Measurements from ENCODE around the gene TAF8. TPM values are rescaled to one million over a fixed set of nuclear protein-coding genes. Genes with fewer than 3 reads are reported as not detected.
"Not testable (repeated sequence)": the region's sequence is repeated elsewhere in the genome, so short reads cannot be mapped to it uniquely, and the experiment has no call there.

Gene TAF8
- total and polyA plus RNA-seq, 2 donors = 13.4 to 18.1 TPM

DNA sequence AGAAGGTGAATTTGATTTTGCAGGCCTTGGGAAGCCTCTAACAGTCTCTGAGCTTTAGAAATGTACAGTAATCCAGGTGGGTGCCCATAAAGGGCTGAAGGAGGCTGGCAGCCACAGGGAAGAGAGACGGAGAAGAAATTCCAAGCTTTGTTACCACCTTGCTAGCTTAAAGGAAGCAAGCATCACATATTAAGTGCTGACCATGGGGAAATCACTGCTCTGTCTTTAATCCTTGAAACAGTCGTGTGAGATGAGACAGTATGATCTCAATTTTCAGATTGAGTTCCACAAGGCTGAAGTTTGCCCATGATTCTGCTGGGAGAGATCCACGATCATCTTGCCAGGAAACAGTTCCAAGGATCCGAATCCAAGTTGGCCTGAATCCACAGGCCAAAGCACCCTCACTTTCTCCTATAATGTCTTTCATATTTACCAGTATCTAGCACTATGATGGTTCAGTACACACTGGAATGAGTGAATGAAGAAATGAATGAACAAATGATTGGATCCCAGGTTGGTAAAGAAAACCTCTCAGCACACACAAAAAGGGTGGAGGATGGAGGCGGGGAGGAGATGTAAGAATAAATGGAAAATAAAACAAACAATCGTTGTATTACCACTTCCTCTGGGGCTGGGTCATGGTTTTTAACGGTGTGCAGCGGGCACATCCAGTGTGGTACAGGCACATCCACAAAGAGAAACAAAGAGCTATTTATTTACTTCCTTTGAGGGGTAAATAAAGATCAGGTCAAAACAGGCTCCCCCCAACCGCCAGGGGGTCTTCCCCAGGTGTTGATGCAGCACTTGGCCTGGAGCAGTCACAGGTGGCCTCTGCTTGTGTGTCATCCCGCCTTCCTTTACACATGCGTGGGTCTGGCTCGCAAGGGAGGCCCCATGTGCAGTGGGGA, 28.2 kb upstream of the TAF8 start:
- H3K36me3 ChIP-seq (ENCODE audit: insufficient read depth) = no peaks in the 10 kb centered on the region
- 52% methylated on average over 12 of the region's 12 CpGs for WGBS
- H3K4me3 ChIP-seq (ENCODE audit: low read depth, low read length) = no peak overlapping the region
- no peaks in the 10 kb centered on the region for H3K4me1 ChIP-seq (ENCODE audit: insufficient read depth)
- no peak overlapping the region for H3K27ac ChIP-seq (ENCODE audit: low read depth)
- DNase-seq (ENCODE audit: extremely low spot score) = no peak

DNA sequence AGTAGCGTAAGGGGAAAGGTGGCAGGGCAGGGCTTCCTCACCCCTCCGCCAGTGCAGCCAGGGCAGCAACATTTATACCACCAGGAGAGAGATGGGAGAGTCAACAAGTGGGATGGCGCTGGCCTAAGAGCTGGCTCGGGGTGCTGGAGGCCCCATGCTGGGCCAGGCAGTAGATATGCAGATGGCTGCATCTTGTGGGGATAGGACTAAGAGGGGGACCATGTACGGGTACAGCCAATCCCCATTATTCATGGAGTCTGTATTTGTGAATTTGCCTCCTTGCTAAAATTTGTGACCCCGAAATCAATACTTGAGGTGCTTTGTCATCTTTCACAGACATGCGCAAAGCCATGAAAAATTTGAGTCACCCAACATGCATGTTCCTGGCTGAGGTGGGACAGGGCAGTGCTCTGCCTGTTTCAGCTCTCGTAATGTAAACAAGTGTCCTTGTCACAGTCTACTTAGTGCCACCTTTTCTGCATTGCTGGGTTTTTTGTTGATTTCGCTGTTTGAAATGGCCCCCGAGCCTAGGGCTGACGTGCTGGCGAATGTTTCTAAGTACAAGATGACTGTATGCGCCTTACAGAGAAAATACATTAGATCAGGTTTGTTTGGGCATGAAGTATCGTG, 27.5 kb upstream of the TAF8 start:
- H3K27ac ChIP-seq (ENCODE audit: low read depth) = no peak overlapping the region
- 88% methylated on average over 14 of the region's 14 CpGs for WGBS

DNA sequence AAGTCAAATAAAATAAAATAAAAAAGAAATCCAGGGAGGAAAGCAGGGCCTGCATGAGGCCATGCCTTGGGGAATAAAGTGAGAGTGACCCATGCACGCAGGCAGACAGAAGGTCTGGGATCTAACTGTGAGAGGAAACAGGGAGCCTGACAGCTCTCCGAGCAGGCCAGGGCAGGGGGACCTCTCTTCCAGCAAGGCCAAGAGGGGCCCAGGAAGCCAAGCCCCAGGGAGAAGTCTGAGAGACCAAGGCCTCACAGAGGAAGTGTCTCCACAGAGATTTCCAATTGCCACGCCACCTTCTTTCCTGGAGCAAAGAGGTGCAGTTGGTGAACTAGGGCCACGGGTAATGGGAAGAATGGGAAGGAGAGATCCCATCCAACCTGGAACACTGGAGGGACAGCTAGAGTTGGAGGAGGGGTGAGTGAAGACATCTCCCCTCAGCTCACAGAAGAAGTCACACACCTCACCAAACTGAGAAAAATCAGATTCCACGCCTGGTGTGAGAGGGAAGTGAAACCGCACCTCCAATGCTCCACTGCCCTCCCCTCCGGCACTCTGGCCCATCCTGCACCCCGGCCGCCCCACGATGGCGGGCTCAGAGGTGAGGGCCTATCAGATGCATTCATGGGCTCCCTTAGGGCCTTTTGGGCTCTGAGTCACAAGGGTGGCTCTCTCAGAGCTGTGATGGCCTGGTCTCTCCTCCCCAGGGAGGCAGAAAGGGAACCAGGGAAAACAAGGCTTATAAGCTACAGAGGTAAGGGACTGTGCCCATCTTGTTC, 25.1 kb upstream of the TAF8 start:
- no peak overlapping the region for H3K27ac ChIP-seq (ENCODE audit: low read depth)
- H3K4me3 ChIP-seq (ENCODE audit: low read depth, low read length) = no peak overlapping the region
- no peaks in the 10 kb centered on the region for H3K36me3 ChIP-seq (ENCODE audit: insufficient read depth)
- DNase-seq (ENCODE audit: extremely low spot score) = no peak
- 87% methylated on average over 11 of the region's 11 CpGs for WGBS
- no peaks in the 10 kb centered on the region for H3K4me1 ChIP-seq (ENCODE audit: insufficient read depth)

More for the DNA sequence above, 27.5 kb upstream of the TAF8 start:
- Histone ChIP-seq H3K4me3 (ENCODE audit: low read depth, low read length) (no peak overlapping the region), H3K36me3 (ENCODE audit: insufficient read depth) (no peaks in the 10 kb centered on the region), H3K4me1 (ENCODE audit: insufficient read depth) (no peaks in the 10 kb centered on the region)
- no peak for DNase-seq (ENCODE audit: extremely low spot score)

DNA sequence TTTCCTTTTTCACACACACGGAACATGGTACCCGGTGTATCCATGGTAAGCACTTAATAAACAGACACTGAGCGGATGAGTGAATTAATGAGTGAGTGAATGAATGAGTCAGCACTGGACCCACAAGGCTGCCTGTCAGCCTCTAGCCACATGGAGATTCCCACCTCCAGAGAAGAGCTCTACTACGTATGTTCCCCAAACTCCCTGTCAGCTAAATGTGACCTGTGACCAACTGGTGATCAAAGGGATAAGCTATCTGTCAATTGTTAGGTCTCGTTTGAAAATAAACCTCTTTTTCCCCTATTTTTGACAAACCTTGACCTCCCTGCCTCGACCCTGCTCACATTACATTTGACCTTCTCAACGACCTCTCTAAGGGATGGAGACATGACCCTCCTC, 24.5 kb upstream of the TAF8 start:
- no peak overlapping the region for H3K4me3 ChIP-seq (ENCODE audit: low read depth, low read length)
- DNase-seq (ENCODE audit: extremely low spot score) = no peak
- 83% methylated on average over 7 of the region's 7 CpGs for WGBS
- no peaks in the 10 kb centered on the region for H3K4me1 ChIP-seq (ENCODE audit: insufficient read depth)
- H3K36me3 ChIP-seq (ENCODE audit: insufficient read depth) = no peaks in the 10 kb centered on the region
- no peak overlapping the region for H3K27ac ChIP-seq (ENCODE audit: low read depth)

DNA sequence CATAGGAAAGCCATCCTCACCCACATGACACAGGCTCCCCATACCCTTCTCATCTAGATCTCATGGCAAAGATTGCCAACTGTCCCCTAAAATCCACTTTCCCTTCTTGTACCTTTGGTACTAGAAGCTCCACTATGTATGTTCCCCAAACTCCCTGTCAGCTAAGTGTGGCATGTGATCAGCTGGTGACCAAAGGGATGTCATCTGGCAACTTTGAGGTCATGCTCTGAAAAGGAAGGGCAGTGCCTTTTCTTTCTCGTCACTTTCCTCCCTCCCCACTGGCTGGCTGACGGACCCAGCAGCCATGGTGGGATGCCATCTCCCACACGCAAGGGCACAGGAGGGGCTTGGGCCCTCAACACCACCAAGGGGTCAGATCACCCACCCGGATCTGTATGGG, 23.8 kb upstream of the TAF8 start:
- Histone ChIP-seq H3K4me3 (ENCODE audit: low read depth, low read length) (no peak overlapping the region), H3K36me3 (ENCODE audit: insufficient read depth) (no peaks in the 10 kb centered on the region), H3K4me1 (ENCODE audit: insufficient read depth) (no peaks in the 10 kb centered on the region), H3K27ac (ENCODE audit: low read depth) (no peak overlapping the region)
- DNase-seq (ENCODE audit: extremely low spot score) = no peak
- 75% methylated on average over 4 of the region's 4 CpGs for WGBS

DNA sequence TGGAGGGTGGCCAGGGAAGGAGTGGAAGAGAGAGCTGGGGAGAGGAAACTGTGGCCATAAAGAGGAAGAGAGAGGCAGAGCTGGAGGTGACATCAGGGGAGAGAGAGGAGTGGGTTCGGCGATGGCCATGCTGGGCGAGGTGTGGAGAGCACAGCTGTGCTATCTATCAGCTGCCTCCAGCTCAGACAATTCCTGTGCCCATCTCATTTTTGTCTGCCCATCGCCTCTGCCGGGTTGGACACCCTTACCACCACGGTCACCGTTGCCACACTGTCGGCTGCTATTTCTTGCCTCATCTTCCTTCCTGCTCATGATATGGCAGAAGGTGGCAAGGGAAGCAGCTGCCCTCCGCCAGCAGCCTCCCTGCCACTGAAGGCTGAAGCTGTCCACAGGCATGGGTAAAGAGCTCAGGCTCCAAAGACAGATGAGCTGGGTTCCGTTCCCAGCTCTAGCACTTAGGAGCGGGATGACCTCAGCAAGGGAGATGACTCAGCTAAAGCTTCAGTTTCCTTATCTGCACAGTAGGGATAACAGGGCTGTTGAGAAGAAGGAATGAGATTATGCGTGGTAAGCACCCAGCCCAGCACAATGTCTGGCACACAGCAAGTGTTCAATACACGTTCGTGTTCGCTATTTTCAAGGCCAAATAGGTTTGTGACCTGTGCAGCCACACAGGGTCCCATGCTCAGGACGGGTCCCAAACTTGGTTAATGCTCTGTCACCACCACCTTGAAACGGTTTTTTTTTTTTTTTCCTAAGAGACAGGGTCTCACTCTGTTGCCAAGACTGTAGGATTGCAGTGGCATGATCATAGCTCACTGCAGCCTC, 21.9 kb upstream of the TAF8 start:
- no peak overlapping the region for H3K27ac ChIP-seq (ENCODE audit: low read depth)
- WGBS = 73% methylated on average over 17 of the region's 17 CpGs
- H3K4me1 ChIP-seq (ENCODE audit: insufficient read depth) = no peaks in the 10 kb centered on the region
- H3K36me3 ChIP-seq (ENCODE audit: insufficient read depth) = no peaks in the 10 kb centered on the region
- no peak for DNase-seq (ENCODE audit: extremely low spot score)
- H3K4me3 ChIP-seq (ENCODE audit: low read depth, low read length) = no peak overlapping the region

DNA sequence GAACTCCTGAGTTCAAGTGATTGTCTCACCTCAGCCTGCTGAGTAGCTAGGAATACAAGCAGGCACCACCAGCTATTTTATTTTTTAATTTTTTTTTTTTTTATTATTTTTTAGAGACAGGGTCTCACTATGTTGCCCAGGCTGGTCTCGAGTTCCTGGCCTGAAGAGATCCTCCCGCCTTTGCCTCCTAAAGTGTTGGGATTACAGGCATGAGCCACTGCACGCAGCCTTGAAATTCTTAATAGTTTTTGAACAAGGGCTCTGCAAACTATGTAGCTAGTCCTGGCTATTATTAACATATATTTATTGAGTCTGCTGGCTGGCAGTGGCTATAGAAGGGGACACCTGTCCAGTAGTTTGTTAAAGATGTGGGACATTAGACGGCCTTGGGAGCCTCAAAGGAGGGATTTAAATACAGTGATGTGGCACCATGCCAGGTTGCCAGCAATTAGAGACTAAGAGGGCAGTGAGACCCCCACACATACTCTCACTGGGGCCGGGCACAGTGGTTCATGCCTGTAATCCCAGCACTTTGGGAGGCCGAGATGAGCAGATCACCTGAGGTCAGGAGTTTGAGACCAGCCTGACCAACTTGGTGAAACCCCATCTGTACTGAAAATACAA, 21.1 kb upstream of the TAF8 start:
- Histone ChIP-seq H3K4me1 (ENCODE audit: insufficient read depth) (no peaks in the 10 kb centered on the region), H3K36me3 (ENCODE audit: insufficient read depth) (no peaks in the 10 kb centered on the region), H3K4me3 (ENCODE audit: low read depth, low read length) (no peak overlapping the region), H3K27ac (ENCODE audit: low read depth) (no peak overlapping the region)
- WGBS = 89% methylated on average over 6 of the region's 6 CpGs
- no peak for DNase-seq (ENCODE audit: extremely low spot score)

DNA sequence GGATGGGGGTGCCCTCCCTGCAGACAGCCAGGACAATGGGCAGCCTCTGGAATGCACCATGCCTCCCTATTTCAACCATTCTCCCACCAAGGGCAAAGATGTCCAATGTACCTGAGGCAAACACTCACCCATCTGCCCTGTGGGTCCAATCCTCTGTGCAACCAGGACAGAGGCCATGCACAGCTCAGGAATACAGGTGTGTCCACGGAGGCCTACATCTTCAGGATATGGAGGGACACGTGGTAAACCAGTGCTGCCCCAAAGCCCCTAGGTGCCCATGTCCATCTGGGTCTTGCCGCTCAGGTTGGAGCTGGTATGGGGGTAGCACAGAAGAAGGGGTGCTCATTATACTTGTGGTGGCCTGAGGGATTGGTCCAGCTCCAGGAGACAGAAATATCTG, 20.4 kb upstream of the TAF8 start:
- Histone ChIP-seq H3K27ac (ENCODE audit: low read depth) (no peak overlapping the region), H3K36me3 (ENCODE audit: insufficient read depth) (no peaks in the 10 kb centered on the region), H3K4me1 (ENCODE audit: insufficient read depth) (no peaks in the 10 kb centered on the region), H3K4me3 (ENCODE audit: low read depth, low read length) (no peak overlapping the region)
- no peak for DNase-seq (ENCODE audit: extremely low spot score)
- WGBS = 95% methylated on average over 3 of the region's 3 CpGs

DNA sequence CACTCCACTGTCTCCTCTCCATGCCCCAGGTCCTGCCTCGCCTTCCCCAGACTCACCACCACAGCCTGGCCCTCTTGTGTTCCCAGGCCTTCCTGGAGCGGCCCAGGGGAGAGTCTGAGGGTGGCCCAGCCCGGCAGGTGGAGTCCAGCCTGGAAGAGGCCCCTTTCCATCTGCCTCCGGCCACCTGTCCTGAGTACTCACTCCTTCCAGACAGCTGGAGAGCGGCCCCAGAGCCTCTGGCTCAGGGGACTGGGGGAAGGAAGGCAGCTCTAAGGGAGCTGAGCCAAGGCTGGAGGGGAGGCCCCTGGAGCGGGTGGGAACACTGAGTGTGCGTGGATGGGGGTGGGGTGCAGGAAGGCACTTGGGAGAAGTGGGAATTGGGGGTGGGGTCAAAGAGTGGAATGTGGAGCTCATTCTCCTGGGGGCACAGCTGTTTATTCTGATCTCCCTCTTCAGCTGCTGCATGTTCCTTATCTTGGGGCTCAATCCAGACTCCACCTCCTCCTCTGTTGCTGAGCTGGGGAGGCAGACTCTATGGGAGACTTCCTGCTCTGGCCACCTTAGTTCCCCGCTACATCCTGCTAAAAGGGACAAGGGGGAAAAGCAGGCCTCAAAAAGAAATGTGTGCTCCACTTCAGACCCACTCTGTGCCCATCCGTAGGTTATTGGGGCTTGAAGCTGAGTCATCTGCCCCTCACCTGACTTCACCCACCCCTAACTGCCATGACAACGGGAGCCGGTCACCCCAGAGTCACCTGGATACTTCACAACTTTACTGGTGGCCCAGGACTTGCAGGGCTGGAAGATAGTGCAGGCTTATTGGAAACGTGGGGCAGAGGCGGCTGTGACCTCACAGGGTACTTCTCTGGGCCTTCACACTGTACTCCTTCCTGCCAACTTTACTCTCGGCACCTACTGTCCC, 19.5 kb upstream of the TAF8 start:
- H3K27ac ChIP-seq (ENCODE audit: low read depth) = no peak overlapping the region
- H3K4me1 ChIP-seq (ENCODE audit: insufficient read depth) = no peaks in the 10 kb centered on the region
- WGBS = 35% methylated on average over 14 of the region's 14 CpGs
- no peak for DNase-seq (ENCODE audit: extremely low spot score)
- no peak overlapping the region for H3K4me3 ChIP-seq (ENCODE audit: low read depth, low read length)
- H3K36me3 ChIP-seq (ENCODE audit: insufficient read depth) = no peaks in the 10 kb centered on the region

DNA sequence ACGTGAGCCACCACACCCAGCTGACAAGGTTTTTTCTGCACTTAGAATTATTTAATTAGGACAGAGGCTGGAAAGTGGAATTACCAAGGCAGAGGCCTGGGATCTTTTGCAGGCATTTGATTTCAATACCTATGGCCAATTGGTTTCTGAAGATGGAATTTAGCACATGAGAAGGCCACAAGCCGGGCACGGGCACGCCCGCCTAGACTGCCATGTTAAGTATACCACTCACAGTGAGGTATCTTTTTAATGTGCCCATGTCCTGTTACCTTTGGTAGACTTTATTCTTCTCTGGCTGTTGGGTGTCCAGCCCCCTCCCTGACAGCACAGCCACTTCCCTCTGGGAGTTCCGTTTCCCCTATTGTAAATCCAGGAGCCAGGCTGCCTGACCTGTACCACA, 18.0 kb upstream of the TAF8 start:
- WGBS = 91% methylated on average over 6 of the region's 6 CpGs
- Histone ChIP-seq H3K4me3 (ENCODE audit: low read depth, low read length) (no peak overlapping the region), H3K27ac (ENCODE audit: low read depth) (no peak overlapping the region), H3K4me1 (ENCODE audit: insufficient read depth) (no peaks in the 10 kb centered on the region), H3K36me3 (ENCODE audit: insufficient read depth) (no peaks in the 10 kb centered on the region)
- DNase-seq (ENCODE audit: extremely low spot score) = no peak

DNA sequence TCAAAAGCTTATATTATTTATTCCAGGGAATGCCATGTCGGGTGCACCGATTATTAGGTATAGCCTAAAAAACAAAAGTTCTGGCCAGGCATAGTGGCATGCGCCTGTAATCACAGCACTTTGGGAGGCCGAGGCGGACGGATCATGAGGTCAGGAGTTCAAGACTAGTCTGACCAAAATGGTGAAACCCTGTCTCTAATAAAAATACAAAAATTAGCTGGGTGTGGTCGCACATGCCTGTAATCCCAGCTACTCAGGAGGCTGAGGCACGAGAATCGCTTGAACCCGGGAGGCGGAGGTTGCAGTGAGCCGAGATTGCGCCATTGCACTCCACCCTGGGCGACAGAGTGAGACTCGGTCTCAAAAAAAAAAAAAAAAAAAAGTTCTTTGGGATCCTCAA, 12.7 kb upstream of the TAF8 start:
- H3K4me1 ChIP-seq (ENCODE audit: insufficient read depth); DNase-seq (ENCODE audit: extremely low spot score): not testable (repeated sequence)
- 94% methylated on average over 15 of the region's 15 CpGs for WGBS

DNA sequence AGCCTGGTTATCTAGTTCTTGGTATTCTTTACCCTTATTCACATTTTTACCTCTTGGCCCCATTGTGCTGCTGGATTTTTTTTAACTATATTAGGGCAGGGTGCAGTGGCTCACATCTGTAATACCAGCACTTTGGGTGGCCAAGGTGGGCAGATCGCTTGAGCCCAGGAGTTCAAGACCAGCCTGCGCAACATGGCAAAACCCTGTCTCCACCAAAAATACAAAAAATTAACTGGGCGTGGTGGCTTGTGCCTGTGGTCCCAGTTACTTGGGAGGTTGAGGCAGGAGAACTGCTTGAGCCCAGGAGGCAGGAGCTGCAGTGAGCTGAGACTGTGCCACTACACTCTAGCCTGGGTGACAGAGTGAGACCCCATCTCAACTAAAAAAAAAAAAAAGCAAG, 12.2 kb upstream of the TAF8 start:
- Histone ChIP-seq H3K4me3 (ENCODE audit: low read depth, low read length) (no peak overlapping the region), H3K27ac (ENCODE audit: low read depth) (no peak overlapping the region)
- no peak for DNase-seq (ENCODE audit: extremely low spot score)

More for the DNA sequence above, 12.7 kb upstream of the TAF8 start:
- H3K4me3 ChIP-seq (ENCODE audit: low read depth, low read length); H3K36me3 ChIP-seq (ENCODE audit: insufficient read depth); H3K27ac ChIP-seq (ENCODE audit: low read depth): not testable (repeated sequence)

More for the DNA sequence above, 12.2 kb upstream of the TAF8 start:
- H3K4me1 ChIP-seq (ENCODE audit: insufficient read depth) = no peaks in the 10 kb centered on the region
- no peaks in the 10 kb centered on the region for H3K36me3 ChIP-seq (ENCODE audit: insufficient read depth)
- WGBS = 97% methylated on average over 3 of the region's 3 CpGs

Data from urinary bladder (tissue), 4 donors.